ENCODE results near the gene STARD8. TPM values are rescaled to one million over a fixed set of nuclear protein-coding genes. Genes with fewer than 3 reads are reported as not detected.

The STARD8 gene
- total RNA-seq, 1 donor: 2.9 TPM

DNA sequence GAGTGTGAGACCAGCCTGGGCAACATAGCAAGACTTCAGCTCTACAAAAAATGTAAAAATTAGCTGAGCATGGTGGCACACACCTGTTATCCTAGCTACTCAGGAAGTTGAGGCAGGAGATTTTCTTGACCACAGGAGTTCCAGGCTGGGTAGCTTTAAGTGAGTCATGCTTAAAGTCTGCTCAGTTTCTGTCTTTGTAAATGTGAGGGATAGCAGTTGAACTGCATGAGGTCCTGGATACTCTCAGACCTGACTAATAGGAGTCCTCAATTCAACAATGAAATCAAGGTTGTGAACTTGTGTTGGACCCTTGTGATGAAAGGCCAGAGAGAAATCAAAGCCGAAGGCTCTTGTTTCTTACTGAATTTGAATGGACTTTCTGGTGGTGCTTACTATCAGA is 45.2 kb downstream of the STARD8 start:
- TF ChIP-seq CTCF (IDR thresholded peaks at IDR 0.05; ENCODE audit: insufficient read depth, low read length): no peak
- H3K4me3 ChIP-seq (ENCODE audit: low read depth, low read length): no peak overlapping the region
- DNase-seq (ENCODE audit: low read depth): peak; percentile 35

- DNase-seq (ENCODE audit: low read depth): peak; percentile 41
- peak overlapping the region; percentile 62 for H3K4me3 ChIP-seq (ENCODE audit: low read depth, low read length)
- no peak for TF ChIP-seq CTCF (IDR thresholded peaks at IDR 0.05; ENCODE audit: insufficient read depth, low read length)
Observed at GRCh38 chrX:68693481-68694434, 46.3 kb downstream of the STARD8 start.

DNA sequence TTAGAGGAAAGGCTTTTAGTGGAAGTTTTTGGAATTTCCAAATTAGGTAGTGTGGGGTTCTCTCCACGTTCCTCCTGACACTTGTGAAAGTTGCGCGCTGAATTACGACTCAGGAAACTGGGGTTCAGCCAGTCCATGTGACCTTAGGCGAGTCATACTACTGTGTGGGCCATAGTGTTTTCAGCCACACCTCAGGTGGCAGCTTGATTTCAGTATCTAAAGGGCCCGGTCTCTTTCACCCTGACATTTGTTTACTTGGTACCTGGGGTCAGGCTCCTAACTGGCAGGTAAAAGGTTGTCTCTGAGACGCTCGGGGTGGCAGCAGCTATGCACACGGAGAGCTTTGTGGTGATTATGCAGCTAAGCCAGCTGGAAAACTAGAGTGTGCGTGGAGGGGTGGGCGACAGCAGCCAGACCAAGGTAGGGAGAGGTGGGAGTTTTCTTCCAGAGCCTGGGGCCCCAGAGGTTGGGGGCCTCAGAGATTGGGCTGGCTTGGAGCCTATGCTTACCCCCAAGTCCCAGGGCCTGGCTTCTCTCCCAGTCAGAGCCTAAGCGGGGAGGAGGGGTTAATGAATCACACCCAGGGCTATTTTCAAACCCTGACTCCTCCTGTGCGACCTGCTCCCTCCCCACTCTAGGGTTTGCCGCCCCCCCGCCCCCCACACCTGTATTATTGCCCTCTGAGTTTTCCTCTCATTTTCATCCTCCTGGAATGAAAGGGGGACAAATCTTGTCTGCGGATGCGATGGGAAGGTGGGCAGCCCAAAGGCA is 47.2 kb downstream of the STARD8 start:
- no peak for DNase-seq (ENCODE audit: low read depth)
- H3K4me3 ChIP-seq (ENCODE audit: low read depth, low read length): peak overlapping the region; percentile 62
- TF ChIP-seq CTCF (IDR thresholded peaks at IDR 0.05; ENCODE audit: insufficient read depth, low read length): no peak

GRCh38 chrX:68695206-68695845 is 47.9 kb downstream of the STARD8 start:
- no peak for DNase-seq (ENCODE audit: low read depth)
- no peak for TF ChIP-seq CTCF (IDR thresholded peaks at IDR 0.05; ENCODE audit: insufficient read depth, low read length)
- no peak overlapping the region for H3K4me3 ChIP-seq (ENCODE audit: low read depth, low read length)

- no peak for TF ChIP-seq CTCF (IDR thresholded peaks at IDR 0.05; ENCODE audit: insufficient read depth, low read length)
- no peak overlapping the region for H3K4me3 ChIP-seq (ENCODE audit: low read depth, low read length)
- DNase-seq (ENCODE audit: low read depth): no peak
Observed at GRCh38 chrX:68696267-68696990, 49.0 kb downstream of the STARD8 start.

DNA sequence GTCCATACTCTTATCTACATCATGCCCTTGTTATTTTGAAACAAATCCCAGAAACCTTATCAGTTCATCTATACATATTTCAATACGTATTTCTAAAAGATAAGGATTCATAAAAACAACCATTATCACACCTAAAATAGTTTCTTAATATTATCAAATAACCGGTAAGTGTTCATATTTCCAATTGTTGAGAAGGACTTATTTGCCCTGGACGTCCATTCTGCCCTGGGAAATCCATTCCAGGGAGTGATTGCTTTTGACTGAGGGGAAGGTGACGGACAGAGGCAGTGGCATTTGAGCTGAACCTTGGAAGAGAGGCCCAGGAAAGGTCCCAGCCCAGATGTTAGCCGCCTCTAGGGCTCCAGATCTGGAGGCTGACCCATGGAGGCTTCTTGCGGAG is 49.6 kb downstream of the STARD8 start:
- no peak for DNase-seq (ENCODE audit: low read depth)
- H3K4me3 ChIP-seq (ENCODE audit: low read depth, low read length): no peak overlapping the region

More for the DNA sequence above, 49.6 kb downstream of the STARD8 start:
- no peak for TF ChIP-seq CTCF (IDR thresholded peaks at IDR 0.05; ENCODE audit: insufficient read depth, low read length)

Data from fibroblast of the aortic adventitia (primary cell).